ENCODE results near the gene MAP3K5.

GRCh38 chr6:136732889-136733288 lies 59.4 kb downstream of the MAP3K5 start:
- TF ChIP-seq CTCF (IDR thresholded peaks at IDR 0.05) = no peak
- TF ChIP-seq POLR2A (IDR thresholded peaks at IDR 0.05) = no peak
- no peak for TF ChIP-seq POLR2AphosphoS5 (IDR thresholded peaks at IDR 0.05)

All from suprapubic skin (tissue), 4 donors.